H1 (cell line): ENCODE data around the gene TUBA3D. TPM values are rescaled to one million over a fixed set of nuclear protein-coding genes. Genes with fewer than 3 reads are reported as not detected.
"Not testable (repeated sequence)": the region's sequence is repeated elsewhere in the genome, so short reads cannot be mapped to it uniquely, and the experiment has no call there.

ENCODE experiments used
- CTCF ChIA-PET: fragments of 300-600 bp; sonication (Branson Sonifier 250); formaldehyde crosslinking; loops from one replicate; lab custom pipeline; 2021; ENCODE audit not compliant: partially characterized antibody; lab: Charles Lee
- POLR2A ChIA-PET: fragments of 300-600 bp; sonication (Branson Sonifier 250); formaldehyde crosslinking; loops from one replicate; lab custom pipeline; 2021; ENCODE audit warnings: inconsistent platforms; ENCODE audit not compliant: partially characterized antibody; lab: Charles Lee
- DNase-seq, 2 experiments: peaks; one replicate each; pipeline versions ENCODE4 v3.0.0 to v3.0.0-alpha.2; 2010 to 2022; ENCODE audit warnings: low spot score in 2 of 2, low read depth in 1 of 2, mixed read lengths in 1 of 2
- FAIRE-seq: peaks from 2 replicates; lab custom pipeline; 2011; peaks lifted over from hg19 to GRCh38; lab: Jason Lieb, UNC
- H2AFZ ChIP-seq: 2 replicates; pipeline ENCODE4 v1.8.1; 2012; ENCODE audit warnings: low read length, inconsistent platforms
- H2AK5ac ChIP-seq: 2 replicates; pipeline ENCODE4 v1.6.1; 2013; ENCODE audit warnings: low read depth, low read length
- H2BK120ac ChIP-seq: replicated peaks from 2 replicates; pipeline ENCODE3; 2013; ENCODE audit warnings: low read depth, low read length, inconsistent platforms
- H2BK12ac ChIP-seq: 2 replicates; pipeline ENCODE4 v1.6.1; 2013; ENCODE audit warnings: low read depth, low read length
- H2BK15ac ChIP-seq: 2 replicates; pipeline ENCODE4 v1.6.1; 2013; ENCODE audit warnings: low read length
- H2BK20ac ChIP-seq: 2 replicates; pipeline ENCODE4 v1.6.1; 2013; ENCODE audit warnings: low read length
- H2BK5ac ChIP-seq: 2 replicates; pipeline ENCODE4 v1.6.1; 2013; ENCODE audit warnings: low read depth, low read length
- H3K14ac ChIP-seq: 2 replicates; pipeline ENCODE4 v1.6.1; 2013; ENCODE audit warnings: inconsistent platforms; ENCODE audit not compliant: insufficient read length
- H3K18ac ChIP-seq: 2 replicates; pipeline ENCODE4 v1.6.1; 2013; ENCODE audit warnings: low read length; ENCODE audit errors: extremely low read depth
- H3K23ac ChIP-seq: 2 replicates; pipeline ENCODE4 v1.6.1; 2013; ENCODE audit warnings: inconsistent platforms; ENCODE audit not compliant: insufficient read length
- H3K23me2 ChIP-seq: 2 replicates; pipeline ENCODE4 v1.6.1; 2013; ENCODE audit warnings: low read depth, low read length
- H3K27ac ChIP-seq: 2 replicates; pipeline ENCODE4 v1.6.1; 2011; ENCODE audit warnings: low read depth, low read length, inconsistent platforms
- H3K27me3 ChIP-seq, 4 experiments: replicated peaks in 1 of 4; 1 replicate in 1 of 4; 2 replicates in 3 of 4; pipeline versions ENCODE4 v1.6.1 to v1.8.1; 2011 to 2013; ENCODE audit warnings: low read length in 3 of 4, mild to moderate bottlenecking in 3 of 4, inconsistent platforms in 2 of 4, mixed read lengths in 2 of 4, moderate library complexity in 1 of 4; ENCODE audit not compliant: control insufficient read depth in 3 of 4, insufficient read depth in 3 of 4; ENCODE audit errors: extremely low read depth in 1 of 4
- H3K36me3 ChIP-seq, 4 experiments: 2 replicates each; pipeline versions ENCODE4 v1.6.1 to v1.8.1; 2011 to 2013; ENCODE audit warnings: mild to moderate bottlenecking in 4 of 4, low read length in 3 of 4, moderate library complexity in 2 of 4, control low read depth in 1 of 4, inconsistent platforms in 1 of 4; ENCODE audit not compliant: insufficient read depth in 4 of 4, control insufficient read depth in 2 of 4
- H3K4ac ChIP-seq: replicated peaks from 2 replicates; pipeline ENCODE3; 2013; ENCODE audit warnings: low read length, low read depth, mixed read lengths, inconsistent platforms; ENCODE audit not compliant: insufficient read length
- H3K4me1 ChIP-seq, 4 experiments: replicated peaks in 1 of 4; 1 replicate in 1 of 4; 2 replicates in 3 of 4; pipeline versions ENCODE4 v1.6.1 to v1.8.1; 2011 to 2013; ENCODE audit warnings: low read length in 3 of 4, inconsistent platforms in 2 of 4, mixed read lengths in 1 of 4; ENCODE audit not compliant: insufficient read depth in 4 of 4, control insufficient read depth in 3 of 4
- H3K4me2 ChIP-seq, 2 experiments: 2 replicates each; pipeline versions ENCODE4 v1.6.1 to v1.8.1; 2011 to 2013; ENCODE audit warnings: low read depth in 2 of 2, low read length in 2 of 2, control low read depth in 1 of 2, inconsistent platforms in 1 of 2, mild to moderate bottlenecking in 1 of 2; ENCODE audit not compliant: insufficient read depth in 1 of 2
- H3K4me3 ChIP-seq, 4 experiments: fragments of 200-600, 300-600 bp in 1 of 4; sonication (generic), shearing (Covaris generic), sonication (Bioruptor Twin) in 1 of 4; 2 replicates each; pipeline versions ENCODE4 v1.5.1 to v1.8.1; 2011 to 2016; ENCODE audit warnings: low read length in 4 of 4, low read depth in 3 of 4, control low read depth in 2 of 4, inconsistent platforms in 2 of 4, mild to moderate bottlenecking in 2 of 4, mixed read lengths in 1 of 4, moderate library complexity in 1 of 4; ENCODE audit not compliant: insufficient read depth in 2 of 4; ENCODE audit errors: extremely low read depth in 1 of 4
- H3K56ac ChIP-seq: replicated peaks from 2 replicates; pipeline ENCODE3; 2013; ENCODE audit warnings: low read depth, mild to moderate bottlenecking, mixed read lengths, low read length, inconsistent platforms; ENCODE audit not compliant: insufficient read length
- H3K79me1 ChIP-seq: 2 replicates; pipeline ENCODE4 v1.6.1; 2013; ENCODE audit warnings: low read depth, low read length, control low read depth
- H3K79me2 ChIP-seq, 2 experiments: 2 replicates each; pipeline versions ENCODE4 v1.6.1 to v1.8.1; 2012 to 2013; ENCODE audit warnings: low read length in 2 of 2, mild to moderate bottlenecking in 2 of 2, inconsistent platforms in 1 of 2; ENCODE audit not compliant: insufficient read depth in 2 of 2, control insufficient read depth in 1 of 2
- H3K9ac ChIP-seq, 4 experiments: replicated peaks in 1 of 4; 1 replicate in 1 of 4; 2 replicates in 3 of 4; pipeline versions ENCODE4 v1.6.1 to v1.8.1; 2011 to 2013; ENCODE audit warnings: low read depth in 3 of 4, low read length in 3 of 4, control low read depth in 2 of 4, mild to moderate bottlenecking in 2 of 4, moderate library complexity in 2 of 4, inconsistent platforms in 1 of 4; ENCODE audit errors: extremely low read depth in 1 of 4
- H3K9me3 ChIP-seq, 2 experiments: 2 replicates each; pipeline versions ENCODE4 v1.6.1 to v1.8.1; 2012 to 2013; ENCODE audit warnings: mild to moderate bottlenecking in 2 of 2, moderate library complexity in 2 of 2, control low read depth in 1 of 2, inconsistent platforms in 1 of 2, low read depth in 1 of 2, low read length in 1 of 2, mixed read lengths in 1 of 2; ENCODE audit not compliant: insufficient read depth in 2 of 2
- H4K20me1 ChIP-seq, 2 experiments: replicated peaks in 1 of 2; 2 replicates each; pipeline versions ENCODE3 to v1.8.1; 2011 to 2013; ENCODE audit warnings: inconsistent platforms in 2 of 2, low read length in 2 of 2, mild to moderate bottlenecking in 1 of 2; ENCODE audit not compliant: insufficient read depth in 2 of 2, control insufficient read depth in 1 of 2
- H4K5ac ChIP-seq: 2 replicates; pipeline ENCODE4 v1.6.1; 2013; ENCODE audit warnings: low read length, low read depth, mixed read lengths, inconsistent platforms; ENCODE audit not compliant: insufficient read length
- H4K8ac ChIP-seq: 2 replicates; pipeline ENCODE4 v1.8.0; 2013; ENCODE audit warnings: mild to moderate bottlenecking, moderate library complexity, low read length, inconsistent platforms; ENCODE audit not compliant: insufficient read depth; ENCODE audit errors: extremely low read depth
- H4K91ac ChIP-seq: replicated peaks from 2 replicates; pipeline ENCODE3; 2013; ENCODE audit warnings: low read length, mixed read lengths, inconsistent platforms; ENCODE audit not compliant: insufficient read length
- BCL11A ChIP-seq, 2 experiments: IDR thresholded peaks; one replicate each; pipeline ENCODE4 v1.6.1; 2011; ENCODE audit warnings: low read depth in 2 of 2, low read length in 2 of 2, mild to moderate bottlenecking in 2 of 2
- CREB1 ChIP-seq: IDR thresholded peaks from 2 replicates; pipeline ENCODE4 v1.6.1; 2012; ENCODE audit warnings: inconsistent platforms
- WGBS, 2 experiments: shearing (Covaris generic) in 1 of 2; methylation state at CpG; one replicate each; pipeline versions ENCODE4 v1.1.6 to v1.1.7; 2013 to 2015; ENCODE audit warnings: low lambda C conversion rate in 2 of 2, mixed read lengths in 2 of 2, inconsistent platforms in 1 of 2, low coverage in 1 of 2, missing lambda C conversion rate in 1 of 2; ENCODE audit not compliant: insufficient replicate concordance in 2 of 2, insufficient coverage in 1 of 2, insufficient read length in 1 of 2; ENCODE audit errors: extremely low coverage in 1 of 2, missing lambda C conversion rate in 1 of 2; 5-methylcytosine and 5-hydroxymethylcytosine counted together
- polyA plus RNA-seq, 7 experiments: library from polyadenylated mRNA; depleted of rRNA in 3 of 7; stranded (reverse) in 5 of 7; unstranded in 2 of 7; fragments of >200 nt in 5 of 7; fragments of 200-250 nt in 2 of 7; gene quantifications; 1 replicate in 5 of 7; 2 replicates in 1 of 7; 4 replicates in 1 of 7; pipeline versions ENCODE4 v1.2.1 to v1.2.3, GENCODE V29; 2011 to 2013; ENCODE audit warnings: missing spikeins in 2 of 7, mixed read lengths in 2 of 7
- total RNA-seq: library from RNA; stranded (reverse); fragmentation: NEBNext Ultra II Directional; extraction: Animal tissue kit (Norgen Biotek cat#: 25700); gene quantifications from 2 replicates; pipeline ENCODE4 v1.2.1, GENCODE V29; 2021
- TF ChIP-seq, protein P1 (sequence below): IDR thresholded peaks from 2 replicates; pipeline ENCODE4 v1.6.1; 2012; ENCODE audit warnings: inconsistent platforms
- TF ChIP-seq, protein P2 (sequence below): IDR thresholded peaks from 2 replicates; pipeline ENCODE4 v1.6.1; 2011; ENCODE audit warnings: low read length, improper control_type of control experiment

Gene TUBA3D
- total and polyA plus RNA-seq, 2 of the 8 experiments (the other 6 are each of a cell fraction or from before 2014, with no cell fraction given): 0.15 TPM; not detected in 1

DNA sequence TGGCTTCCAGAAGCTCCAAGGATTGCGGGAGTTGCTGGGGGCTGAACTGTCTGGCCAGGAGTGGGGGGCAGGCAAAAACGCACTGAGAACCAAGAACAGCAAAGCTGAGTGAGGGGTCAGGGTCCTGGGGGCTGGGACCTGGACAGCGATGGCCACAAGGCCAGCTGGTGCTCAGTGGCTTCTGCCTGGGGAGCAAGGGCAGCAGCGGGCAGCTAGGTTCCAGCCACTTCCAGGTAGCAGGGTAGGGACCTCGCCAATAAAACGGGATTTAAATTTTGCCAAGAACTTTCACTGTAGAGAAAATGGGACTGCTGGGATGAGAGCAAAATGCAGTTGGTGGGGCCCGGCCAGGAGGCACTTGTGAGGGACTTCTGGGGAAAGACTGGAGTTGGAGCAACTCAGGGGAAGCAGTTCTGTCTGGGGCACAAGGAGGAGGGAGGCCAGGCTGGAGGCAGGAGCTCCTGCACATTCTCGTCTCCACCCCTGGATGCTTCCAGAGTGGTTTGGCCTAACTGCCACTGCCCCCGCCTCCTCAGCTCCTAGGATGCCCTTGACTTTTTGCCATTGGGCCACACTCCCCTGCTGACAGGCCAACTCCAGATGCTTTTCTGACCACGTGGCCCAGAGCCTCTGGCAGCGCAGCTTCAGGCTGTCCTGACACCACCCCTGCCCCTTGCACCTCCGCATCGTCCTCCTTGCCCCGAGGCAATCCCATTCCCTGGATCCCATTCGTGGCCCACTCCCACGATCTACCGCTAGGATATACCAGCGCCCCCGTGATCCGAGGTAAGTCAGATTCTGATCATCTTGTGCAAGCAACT, 46.3 kb downstream of the TUBA3D start (continued):
- TF ChIP-seq, protein P1, sequence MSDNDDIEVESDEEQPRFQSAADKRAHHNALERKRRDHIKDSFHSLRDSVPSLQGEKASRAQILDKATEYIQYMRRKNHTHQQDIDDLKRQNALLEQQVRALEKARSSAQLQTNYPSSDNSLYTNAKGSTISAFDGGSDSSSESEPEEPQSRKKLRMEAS: peak; percentile 52; the same call in 1 of the 2 replicates
- TF ChIP-seq, protein P2, sequence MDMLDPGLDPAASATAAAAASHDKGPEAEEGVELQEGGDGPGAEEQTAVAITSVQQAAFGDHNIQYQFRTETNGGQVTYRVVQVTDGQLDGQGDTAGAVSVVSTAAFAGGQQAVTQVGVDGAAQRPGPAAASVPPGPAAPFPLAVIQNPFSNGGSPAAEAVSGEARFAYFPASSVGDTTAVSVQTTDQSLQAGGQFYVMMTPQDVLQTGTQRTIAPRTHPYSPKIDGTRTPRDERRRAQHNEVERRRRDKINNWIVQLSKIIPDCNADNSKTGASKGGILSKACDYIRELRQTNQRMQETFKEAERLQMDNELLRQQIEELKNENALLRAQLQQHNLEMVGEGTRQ: peak; percentile 24
- TF ChIP-seq CREB1 (no peak), BCL11A (IDR thresholded peaks at IDR 0.05; ENCODE audit: low read depth in 2 of 2, low read length in 2 of 2) (no peak)

DNA sequence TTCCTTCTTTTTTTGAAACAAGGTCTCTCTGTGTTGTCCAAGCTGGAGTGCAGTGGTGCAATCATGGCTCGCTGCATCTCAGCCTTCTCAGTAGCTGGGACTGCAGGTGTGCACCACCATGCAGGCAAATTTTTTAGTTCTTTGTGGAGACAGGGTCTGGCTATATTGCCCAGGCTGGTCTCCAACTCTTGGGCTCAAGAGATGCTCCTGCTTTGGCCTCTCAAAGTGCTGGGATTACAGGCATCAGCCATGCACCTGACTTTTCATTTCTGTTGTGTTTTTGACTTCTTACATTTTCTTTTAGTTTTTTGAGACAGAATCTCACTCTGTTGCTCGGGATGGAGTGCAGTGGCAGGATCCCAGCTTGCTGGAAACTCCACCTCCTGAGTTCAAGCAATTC, 49.3 kb downstream of the TUBA3D start:
- H4K20me1 ChIP-seq, FAIRE-seq, H3K9ac ChIP-seq, H3K79me1 ChIP-seq, H3K79me2 ChIP-seq, H2BK15ac ChIP-seq, H2BK5ac ChIP-seq, H3K4me1 ChIP-seq, H2BK12ac ChIP-seq, H2AK5ac ChIP-seq, H3K14ac ChIP-seq, H4K5ac ChIP-seq, H3K27me3 ChIP-seq, H3K9me3 ChIP-seq, H3K18ac ChIP-seq, DNase-seq, H4K8ac ChIP-seq, POLR2A ChIA-PET, H3K23ac ChIP-seq, H4K91ac ChIP-seq, H3K23me2 ChIP-seq, H3K27ac ChIP-seq, H3K56ac ChIP-seq, H3K4ac ChIP-seq, H3K4me2 ChIP-seq, H2AFZ ChIP-seq, H3K4me3 ChIP-seq, H2BK20ac ChIP-seq, H2BK120ac ChIP-seq, H3K36me3 ChIP-seq: not testable (repeated sequence)
- 92% methylated on average over 2 of the region's 2 CpGs; no CpG with 5 or more reads in 1 of the 2 experiments for WGBS, 2 experiments
- CTCF ChIA-PET: interaction anchor here (1.7 kb wide), 1 partner anchor 114 kb away, joined by 4 read pairs; no protein-coding TSS in a partner anchor
